ENCODE measurements around the gene SPO11. TPM values are rescaled to one million over a fixed set of nuclear protein-coding genes. Genes with fewer than 3 reads are reported as not detected.

The SPO11 gene
- not detected for polyA plus RNA-seq (2013)

- WGBS (ENCODE audit: insufficient coverage), result 62% methylated on average over 33 of the region's 40 CpGs
Observed at GRCh38 chr20:57329608-57330221, at the start of gene SPO11. TSS of gene SPO11 (plus strand) at chr20:57329803. CDS start at chr20:57329868, 65 bp downstream.

GRCh38 chr20:57280221-57280620 is 49.4 kb upstream of the SPO11 start:
- no peak for DNase-seq
- H3K9me3 ChIP-seq (ENCODE audit: control extremely low read depth in 1 of 5, control insufficient read depth in 4 of 5, insufficient read depth in 2 of 5, low read depth in 1 of 5, low read length in 4 of 5), result no peaks in the 10 kb centered on the region
- H3K27me3 ChIP-seq (replicated peaks in 2 of 5; ENCODE audit: control insufficient read depth in 4 of 5, insufficient read depth in 5 of 5, low read length in 4 of 5), result peaks cover 0 to 87% (median 17%) of the 10 kb centered on the region in 5 experiments
- POLR2A ChIA-PET, result no interaction called here
- no peak overlapping the region for H3K4me3 ChIP-seq (ENCODE audit: control insufficient read depth in 1 of 7, extremely low read depth in 1 of 7, insufficient read depth in 4 of 7, low read depth in 2 of 7, low read length in 6 of 7)
- H3K4me1 ChIP-seq (ENCODE audit: control extremely low read depth in 1 of 4, control insufficient read depth in 4 of 4, insufficient read depth in 4 of 4, low read length in 3 of 4), result no peaks in the 10 kb centered on the region
- 86% methylated on average over 7 of the region's 10 CpGs for WGBS (ENCODE audit: insufficient coverage)
- H3K27ac ChIP-seq (ENCODE audit: insufficient read depth in 1 of 2, low read depth in 1 of 2, low read length in 2 of 2, poor library complexity in 1 of 2, severe bottlenecking in 2 of 2), result no peak overlapping the region
- CTCF ChIA-PET, result no interaction called here
- H3K36me3 ChIP-seq (ENCODE audit: control insufficient read depth in 4 of 4, insufficient read depth in 4 of 4, low read length in 3 of 4), result no peaks in the 10 kb centered on the region

More at GRCh38 chr20:57329608-57330221, at the start of gene SPO11:
- no peaks in the 10 kb centered on the region for H3K36me3 ChIP-seq (ENCODE audit: control insufficient read depth in 4 of 4, insufficient read depth in 4 of 4, low read length in 3 of 4)
- no peaks in the 10 kb centered on the region for H3K4me1 ChIP-seq (ENCODE audit: control extremely low read depth in 1 of 4, control insufficient read depth in 4 of 4, insufficient read depth in 4 of 4, low read length in 3 of 4)
- POLR2A ChIA-PET, result interaction anchor here (0.6 kb wide), 1 partner anchor 1302 kb away, joined by 3 read pairs; no protein-coding TSS in a partner anchor
- no peaks in the 10 kb centered on the region for H3K9me3 ChIP-seq (ENCODE audit: control extremely low read depth in 1 of 5, control insufficient read depth in 4 of 5, insufficient read depth in 2 of 5, low read depth in 1 of 5, low read length in 4 of 5)
- no peak within 1 kb of the TSS for H3K27ac ChIP-seq (ENCODE audit: insufficient read depth in 1 of 2, low read depth in 1 of 2, low read length in 2 of 2, poor library complexity in 1 of 2, severe bottlenecking in 2 of 2)
- peaks cover 16 to 83% (median 46%) of the 10 kb centered on the region in 5 experiments for H3K27me3 ChIP-seq (replicated peaks in 2 of 5; ENCODE audit: control insufficient read depth in 4 of 5, insufficient read depth in 5 of 5, low read length in 4 of 5)
- DNase-seq, result no peak
- no peak within 1 kb of the TSS for H3K4me3 ChIP-seq (ENCODE audit: control insufficient read depth in 1 of 7, extremely low read depth in 1 of 7, insufficient read depth in 4 of 7, low read depth in 2 of 7, low read length in 6 of 7)
- CTCF ChIA-PET, result interaction anchor here (2.7 kb wide), 1 partner anchor 16 kb away, joined by 10 read pairs; no protein-coding TSS in a partner anchor

GRCh38 chr20:57281900-57282299 is 47.7 kb upstream of the SPO11 start:
- H3K36me3 ChIP-seq (ENCODE audit: control insufficient read depth in 4 of 4, insufficient read depth in 4 of 4, low read length in 3 of 4), result no peaks in the 10 kb centered on the region
- POLR2A ChIA-PET, result no interaction called here
- no peak for DNase-seq
- WGBS (ENCODE audit: insufficient coverage), result 90% methylated on average over 5 of the region's 7 CpGs
- H3K4me1 ChIP-seq (ENCODE audit: control extremely low read depth in 1 of 4, control insufficient read depth in 4 of 4, insufficient read depth in 4 of 4, low read length in 3 of 4), result no peaks in the 10 kb centered on the region
- CTCF ChIA-PET, result no interaction called here
- peaks cover 0 to 91% (median 17%) of the 10 kb centered on the region in 5 experiments for H3K27me3 ChIP-seq (replicated peaks in 2 of 5; ENCODE audit: control insufficient read depth in 4 of 5, insufficient read depth in 5 of 5, low read length in 4 of 5)
- H3K4me3 ChIP-seq (ENCODE audit: control insufficient read depth in 1 of 7, extremely low read depth in 1 of 7, insufficient read depth in 4 of 7, low read depth in 2 of 7, low read length in 6 of 7), result no peak overlapping the region
- H3K27ac ChIP-seq (ENCODE audit: insufficient read depth in 1 of 2, low read depth in 1 of 2, low read length in 2 of 2, poor library complexity in 1 of 2, severe bottlenecking in 2 of 2), result no peak overlapping the region
- H3K9me3 ChIP-seq (ENCODE audit: control extremely low read depth in 1 of 5, control insufficient read depth in 4 of 5, insufficient read depth in 2 of 5, low read depth in 1 of 5, low read length in 4 of 5), result no peaks in the 10 kb centered on the region

GRCh38 chr20:57282670-57283361 is 46.8 kb upstream of the SPO11 start:
- Histone ChIP-seq H3K27me3 (replicated peaks in 2 of 5; ENCODE audit: control insufficient read depth in 4 of 5, insufficient read depth in 5 of 5, low read length in 4 of 5) (peaks cover 0 to 93% (median 17%) of the 10 kb centered on the region in 5 experiments), H3K4me3 (ENCODE audit: control insufficient read depth in 1 of 7, extremely low read depth in 1 of 7, insufficient read depth in 4 of 7, low read depth in 2 of 7, low read length in 6 of 7) (no peak overlapping the region), H3K9me3 (ENCODE audit: control extremely low read depth in 1 of 5, control insufficient read depth in 4 of 5, insufficient read depth in 2 of 5, low read depth in 1 of 5, low read length in 4 of 5) (no peaks in the 10 kb centered on the region), H3K4me1 (ENCODE audit: control extremely low read depth in 1 of 4, control insufficient read depth in 4 of 4, insufficient read depth in 4 of 4, low read length in 3 of 4) (no peaks in the 10 kb centered on the region), H3K27ac (ENCODE audit: insufficient read depth in 1 of 2, low read depth in 1 of 2, low read length in 2 of 2, poor library complexity in 1 of 2, severe bottlenecking in 2 of 2) (no peak overlapping the region), H3K36me3 (ENCODE audit: control insufficient read depth in 4 of 4, insufficient read depth in 4 of 4, low read length in 3 of 4) (no peaks in the 10 kb centered on the region)
- WGBS (ENCODE audit: insufficient coverage), result 42% methylated on average over 15 of the region's 18 CpGs
- DNase-seq, result no peak
- POLR2A ChIA-PET, result no interaction called here
- CTCF ChIA-PET, result no interaction called here

GRCh38 chr20:57283860-57284259 is 45.7 kb upstream of the SPO11 start:
- Histone ChIP-seq H3K4me1 (ENCODE audit: control extremely low read depth in 1 of 4, control insufficient read depth in 4 of 4, insufficient read depth in 4 of 4, low read length in 3 of 4) (no peaks in the 10 kb centered on the region), H3K27ac (ENCODE audit: insufficient read depth in 1 of 2, low read depth in 1 of 2, low read length in 2 of 2, poor library complexity in 1 of 2, severe bottlenecking in 2 of 2) (no peak overlapping the region), H3K9me3 (ENCODE audit: control extremely low read depth in 1 of 5, control insufficient read depth in 4 of 5, insufficient read depth in 2 of 5, low read depth in 1 of 5, low read length in 4 of 5) (no peaks in the 10 kb centered on the region), H3K27me3 (replicated peaks in 2 of 5; ENCODE audit: control insufficient read depth in 4 of 5, insufficient read depth in 5 of 5, low read length in 4 of 5) (peaks cover 0 to 94% (median 17%) of the 10 kb centered on the region in 5 experiments), H3K36me3 (ENCODE audit: control insufficient read depth in 4 of 4, insufficient read depth in 4 of 4, low read length in 3 of 4) (no peaks in the 10 kb centered on the region), H3K4me3 (ENCODE audit: control insufficient read depth in 1 of 7, extremely low read depth in 1 of 7, insufficient read depth in 4 of 7, low read depth in 2 of 7, low read length in 6 of 7) (no peak overlapping the region)
- CTCF ChIA-PET, result no interaction called here
- DNase-seq, result no peak
- POLR2A ChIA-PET, result no interaction called here
- WGBS (ENCODE audit: insufficient coverage), result 96% methylated on average over 5 of the region's 7 CpGs

- H3K4me3 ChIP-seq (ENCODE audit: control insufficient read depth in 1 of 7, extremely low read depth in 1 of 7, insufficient read depth in 4 of 7, low read depth in 2 of 7, low read length in 6 of 7), result no peak overlapping the region
- ChIA-PET CTCF (interaction anchor here (0.8 kb wide), 1 partner anchor 197 kb away, joined by 4 read pairs; no protein-coding TSS in a partner anchor), POLR2A (no interaction called here)
- WGBS (ENCODE audit: insufficient coverage), result 77% methylated on average over 6 of the region's 14 CpGs
- DNase-seq, result no peak
- no peaks in the 10 kb centered on the region for H3K4me1 ChIP-seq (ENCODE audit: control extremely low read depth in 1 of 4, control insufficient read depth in 4 of 4, insufficient read depth in 4 of 4, low read length in 3 of 4)
- no peak overlapping the region for H3K27ac ChIP-seq (ENCODE audit: insufficient read depth in 1 of 2, low read depth in 1 of 2, low read length in 2 of 2, poor library complexity in 1 of 2, severe bottlenecking in 2 of 2)
- no peaks in the 10 kb centered on the region for H3K9me3 ChIP-seq (ENCODE audit: control extremely low read depth in 1 of 5, control insufficient read depth in 4 of 5, insufficient read depth in 2 of 5, low read depth in 1 of 5, low read length in 4 of 5)
- H3K27me3 ChIP-seq (replicated peaks in 2 of 5; ENCODE audit: control insufficient read depth in 4 of 5, insufficient read depth in 5 of 5, low read length in 4 of 5), result peaks cover 0 to 96% (median 17%) of the 10 kb centered on the region in 5 experiments
- H3K36me3 ChIP-seq (ENCODE audit: control insufficient read depth in 4 of 4, insufficient read depth in 4 of 4, low read length in 3 of 4), result no peaks in the 10 kb centered on the region
Observed at GRCh38 chr20:57287007-57287880, 42.4 kb upstream of the SPO11 start.
